Measurements from ENCODE around the gene TLNRD1. TPM values are rescaled to one million over a fixed set of nuclear protein-coding genes. Genes with fewer than 3 reads are reported as not detected.

The TLNRD1 gene
- total RNA-seq, 2 experiments from 2014 or later: 31.2 to 32.3 TPM

- DNase-seq (no peak), ATAC-seq (no peak)
- CTCF ChIA-PET: interaction anchor here (0.9 to 3.4 kb wide), 7 partner anchors 10 to 512 kb away, joined by 3 to 21 read pairs (median 5); partner anchors contain the start of gene CEMIP
- Mint-ChIP-seq H3K4me3 (no peak overlapping the region), H3K27ac (no peak overlapping the region), H3K9me3 (ENCODE audit: low read depth) (no peaks in the 10 kb centered on the region), H3K4me1 (peaks cover 3% of the 10 kb centered on the region), H3K27me3 (no peaks in the 10 kb centered on the region), H3K36me3 (peaks cover 29% of the 10 kb centered on the region)
Observed at GRCh38 chr15:80967991-80968510, 32.7 kb upstream of the TLNRD1 start.

GRCh38 chr15:80969316-80969715 lies 31.4 kb upstream of the TLNRD1 start:
- H3K27ac Mint-ChIP-seq: no peak overlapping the region
- H3K36me3 Mint-ChIP-seq: peaks cover 23% of the 10 kb centered on the region
- H3K4me1 Mint-ChIP-seq: no peaks in the 10 kb centered on the region
- no peak overlapping the region for H3K4me3 Mint-ChIP-seq
- no peaks in the 10 kb centered on the region for H3K9me3 Mint-ChIP-seq (ENCODE audit: low read depth)
- ATAC-seq (no peak), DNase-seq (no peak)
- no peaks in the 10 kb centered on the region for H3K27me3 Mint-ChIP-seq
- CTCF ChIA-PET: interaction anchor here (0.7 to 3.4 kb wide), 22 partner anchors 8 to 513 kb away, joined by 3 to 21 read pairs (median 5); partner anchors contain the start of gene CEMIP

- Mint-ChIP-seq H3K36me3 (peaks cover 15% of the 10 kb centered on the region), H3K27ac (no peak overlapping the region), H3K9me3 (ENCODE audit: low read depth) (no peaks in the 10 kb centered on the region), H3K27me3 (no peaks in the 10 kb centered on the region), H3K4me1 (peaks cover 3% of the 10 kb centered on the region), H3K4me3 (no peak overlapping the region)
- peak; percentile 61 for DNase-seq
- CTCF ChIA-PET: interaction anchor here (0.6 to 3.4 kb wide), 22 partner anchors 9 to 514 kb away, joined by 3 to 21 read pairs (median 5); partner anchors contain the start of gene CEMIP
- ATAC-seq: peak; percentile 57
Observed at GRCh38 chr15:80970018-80970657, 30.6 kb upstream of the TLNRD1 start.

GRCh38 chr15:80970658-80971057 lies 30.1 kb upstream of the TLNRD1 start:
- ATAC-seq (no peak), DNase-seq (no peak)
- Mint-ChIP-seq H3K4me1 (peaks cover 8% of the 10 kb centered on the region), H3K4me3 (no peak overlapping the region), H3K9me3 (ENCODE audit: low read depth) (no peaks in the 10 kb centered on the region), H3K36me3 (peaks cover 12% of the 10 kb centered on the region), H3K27me3 (no peaks in the 10 kb centered on the region), H3K27ac (no peak overlapping the region)
- CTCF ChIA-PET: interaction anchor here (0.6 to 3.4 kb wide), 17 partner anchors 9 to 515 kb away, joined by 3 to 21 read pairs (median 5); partner anchors contain the start of gene CEMIP

GRCh38 chr15:80971143-80971542 lies 29.6 kb upstream of the TLNRD1 start:
- H3K4me1 Mint-ChIP-seq: peaks cover 10% of the 10 kb centered on the region
- ATAC-seq (no peak), DNase-seq (no peak)
- H3K36me3 Mint-ChIP-seq: peaks cover 10% of the 10 kb centered on the region
- no peaks in the 10 kb centered on the region for H3K9me3 Mint-ChIP-seq (ENCODE audit: low read depth)
- CTCF ChIA-PET: interaction anchor here (2.4 to 3.4 kb wide), 4 partner anchors 181 to 404 kb away, joined by 6 to 21 read pairs (median 12); no protein-coding TSS in a partner anchor
- no peak overlapping the region for H3K4me3 Mint-ChIP-seq
- no peak overlapping the region for H3K27ac Mint-ChIP-seq
- no peaks in the 10 kb centered on the region for H3K27me3 Mint-ChIP-seq

GRCh38 chr15:80972276-80972675 lies 28.4 kb upstream of the TLNRD1 start:
- H3K27ac Mint-ChIP-seq: no peak overlapping the region
- H3K36me3 Mint-ChIP-seq: peaks cover 7% of the 10 kb centered on the region
- H3K4me3 Mint-ChIP-seq: no peak overlapping the region
- ATAC-seq (no peak), DNase-seq (no peak)
- H3K27me3 Mint-ChIP-seq: no peaks in the 10 kb centered on the region
- H3K4me1 Mint-ChIP-seq: peaks cover 20% of the 10 kb centered on the region
- no peaks in the 10 kb centered on the region for H3K9me3 Mint-ChIP-seq (ENCODE audit: low read depth)
- CTCF ChIA-PET: interaction anchor here (0.8 to 2.7 kb wide), 3 partner anchors 12 to 294 kb away, joined by 3 to 16 read pairs (median 3); no protein-coding TSS in a partner anchor

- CTCF ChIA-PET: interaction anchor here (0.7 to 4.6 kb wide), 5 partner anchors 16 to 519 kb away, joined by 3 to 37 read pairs (median 5); no protein-coding TSS in a partner anchor
- no peak overlapping the region for H3K27ac Mint-ChIP-seq
- peaks cover 23% of the 10 kb centered on the region for H3K36me3 Mint-ChIP-seq
- H3K4me1 Mint-ChIP-seq: peaks cover 36% of the 10 kb centered on the region
- ATAC-seq (no peak), DNase-seq (no peak)
- no peaks in the 10 kb centered on the region for H3K27me3 Mint-ChIP-seq
- H3K4me3 Mint-ChIP-seq: no peak overlapping the region
- no peaks in the 10 kb centered on the region for H3K9me3 Mint-ChIP-seq (ENCODE audit: low read depth)
Observed at GRCh38 chr15:80974914-80975313, 25.8 kb upstream of the TLNRD1 start.

GRCh38 chr15:80976851-80977250 lies 23.9 kb upstream of the TLNRD1 start:
- ATAC-seq (no peak), DNase-seq (no peak)
- Mint-ChIP-seq H3K36me3 (peaks cover 27% of the 10 kb centered on the region), H3K4me3 (no peak overlapping the region), H3K27me3 (no peaks in the 10 kb centered on the region), H3K4me1 (peaks cover 36% of the 10 kb centered on the region), H3K27ac (no peak overlapping the region), H3K9me3 (ENCODE audit: low read depth) (no peaks in the 10 kb centered on the region)
- CTCF ChIA-PET: interaction anchor here (1.0 to 4.6 kb wide), 5 partner anchors 9 to 289 kb away, joined by 3 to 37 read pairs (median 4); no protein-coding TSS in a partner anchor

- CTCF ChIA-PET: interaction anchor here (0.9 to 4.6 kb wide), 6 partner anchors 9 to 289 kb away, joined by 3 to 37 read pairs (median 4); no protein-coding TSS in a partner anchor
- Mint-ChIP-seq H3K27ac (no peak overlapping the region), H3K9me3 (ENCODE audit: low read depth) (no peaks in the 10 kb centered on the region)
Observed at GRCh38 chr15:80977627-80978036, 23.1 kb upstream of the TLNRD1 start.

GRCh38 chr15:80978685-80979329 lies 21.9 kb upstream of the TLNRD1 start:
- ATAC-seq (no peak), DNase-seq (no peak)
- H3K4me3 Mint-ChIP-seq: no peak overlapping the region
- H3K36me3 Mint-ChIP-seq: peaks cover 39% of the 10 kb centered on the region
- H3K4me1 Mint-ChIP-seq: peaks cover 45% of the 10 kb centered on the region
- no peaks in the 10 kb centered on the region for H3K27me3 Mint-ChIP-seq
- H3K9me3 Mint-ChIP-seq (ENCODE audit: low read depth): no peaks in the 10 kb centered on the region
- peak overlapping the region; percentile 8 for H3K27ac Mint-ChIP-seq
- CTCF ChIA-PET: interaction anchor here (1.4 to 2.3 kb wide), 3 partner anchors 9 to 287 kb away, joined by 5 to 10 read pairs (median 6); no protein-coding TSS in a partner anchor

More at GRCh38 chr15:80977627-80978036, 23.1 kb upstream of the TLNRD1 start:
- H3K36me3 Mint-ChIP-seq: peaks cover 34% of the 10 kb centered on the region
- H3K4me1 Mint-ChIP-seq: peaks cover 40% of the 10 kb centered on the region
- H3K27me3 Mint-ChIP-seq: no peaks in the 10 kb centered on the region
- peak; percentile 64 for ATAC-seq
- H3K4me3 Mint-ChIP-seq: no peak overlapping the region
- peak; percentile 56 for DNase-seq

- ATAC-seq: no peak
- H3K36me3 Mint-ChIP-seq: peaks cover 37% of the 10 kb centered on the region
- DNase-seq: no peak
- no peak overlapping the region for H3K27ac Mint-ChIP-seq
- H3K27me3 Mint-ChIP-seq: no peaks in the 10 kb centered on the region
- H3K4me1 Mint-ChIP-seq: peaks cover 50% of the 10 kb centered on the region
- H3K9me3 Mint-ChIP-seq (ENCODE audit: low read depth): no peaks in the 10 kb centered on the region
- CTCF ChIA-PET: interaction anchor here (1.4 to 2.3 kb wide), 3 partner anchors 10 to 286 kb away, joined by 5 to 10 read pairs (median 6); no protein-coding TSS in a partner anchor
- no peak overlapping the region for H3K4me3 Mint-ChIP-seq
Observed at GRCh38 chr15:80979538-80980200, 21.1 kb upstream of the TLNRD1 start.

- no peak for ATAC-seq
- no peak for DNase-seq
- no peaks in the 10 kb centered on the region for H3K27me3 Mint-ChIP-seq
- H3K36me3 Mint-ChIP-seq: peaks cover 49% of the 10 kb centered on the region
- H3K4me3 Mint-ChIP-seq: no peak overlapping the region
- no peak overlapping the region for H3K27ac Mint-ChIP-seq
- CTCF ChIA-PET: interaction anchor here (0.6 to 1.1 kb wide), 2 partner anchors 284 to 286 kb away, joined by 3 read pairs; no protein-coding TSS in a partner anchor
- no peaks in the 10 kb centered on the region for H3K9me3 Mint-ChIP-seq (ENCODE audit: low read depth)
- peaks cover 50% of the 10 kb centered on the region for H3K4me1 Mint-ChIP-seq
Observed at GRCh38 chr15:80982205-80982604, 18.5 kb upstream of the TLNRD1 start.
